BE2C (cell line): Measurements from ENCODE around the gene CCL11.
A peak's percentile ranks its signal among the peaks of the same experiment; 100 is the strongest.
"Not testable (repeated sequence)": the region's sequence is repeated elsewhere in the genome, so short reads cannot be mapped to it uniquely, and the experiment has no call there.

ENCODE experiments used
- DNase-seq: peaks from one replicate; pipeline ENCODE4 v3.0.0-alpha.2; 2020
- H3K27me3 ChIP-seq: fragments of 250-450 bp; sonication (Bioruptor Pico); 2 replicates; pipeline ENCODE4 v1.5.1; 2020; ENCODE audit warnings: mild to moderate bottlenecking
- H3K36me3 ChIP-seq: fragments of 250-450 bp; sonication (Bioruptor Pico); 2 replicates; pipeline ENCODE4 v1.5.1; 2020; ENCODE audit warnings: mild to moderate bottlenecking
- H3K4me1 ChIP-seq: fragments of 250-450 bp; sonication (Bioruptor Pico); 2 replicates; pipeline ENCODE4 v1.5.1; 2020
- H3K4me3 ChIP-seq: 2 replicates; pipeline ENCODE4 v1.5.1; 2011; ENCODE audit warnings: low read depth, low read length
- H3K9me3 ChIP-seq: fragments of 250-450 bp; sonication (Bioruptor Pico); 2 replicates; pipeline ENCODE4 v1.5.1; 2020
- CTCF ChIP-seq: IDR thresholded peaks from 2 replicates; pipeline ENCODE4 v1.5.1; 2012; ENCODE audit warnings: mild to moderate bottlenecking, low read depth, low read length

CCL11 gene

GRCh38 chr17:34314279-34314678 lies 28.7 kb downstream of the CCL11 start:
- no peak for TF ChIP-seq CTCF
- no peaks in the 10 kb centered on the region for H3K4me1 ChIP-seq
- DNase-seq, result no peak
- no peaks in the 10 kb centered on the region for H3K36me3 ChIP-seq
- no peak overlapping the region for H3K4me3 ChIP-seq
- no peaks in the 10 kb centered on the region for H3K9me3 ChIP-seq
- peaks cover 15% of the 10 kb centered on the region; the same call in 1 of the 2 replicates for H3K27me3 ChIP-seq

- Histone ChIP-seq H3K27me3 (peaks cover 14% of the 10 kb centered on the region; the same call in 1 of the 2 replicates), H3K36me3 (no peaks in the 10 kb centered on the region), H3K9me3 (no peaks in the 10 kb centered on the region), H3K4me3 (no peak overlapping the region), H3K4me1 (no peaks in the 10 kb centered on the region)
- peak; percentile 32 for DNase-seq
- no peak; the same call in 1 of the 2 replicates for TF ChIP-seq CTCF
Observed at GRCh38 chr17:34318474-34318873, 32.9 kb downstream of the CCL11 start.

- Histone ChIP-seq H3K9me3 (no peaks in the 10 kb centered on the region), H3K36me3 (no peaks in the 10 kb centered on the region), H3K27me3 (0 out of 2 replicates have a peak, but pooled peaks cover 10% of the 10 kb centered on the region), H3K4me3 (no peak within 1 kb of the TSS), H3K4me1 (no peaks in the 10 kb centered on the region)
- TF ChIP-seq CTCF, result no peak
- DNase-seq, result no peak
Observed at GRCh38 chr17:34319039-34319483, 33.5 kb downstream of the CCL11 start, which contains the start of gene CCL8. Gene CCL8, plus strand, starts transcription at chr17:34319435. Its CDS starts 67 bp downstream, at chr17:34319502.

- no peaks in the 10 kb centered on the region for H3K27me3 ChIP-seq
- H3K9me3 ChIP-seq, result no peaks in the 10 kb centered on the region
- DNase-seq, result no peak
- H3K4me3 ChIP-seq, result no peak overlapping the region
- no peaks in the 10 kb centered on the region for H3K4me1 ChIP-seq
- no peak for TF ChIP-seq CTCF
- no peaks in the 10 kb centered on the region for H3K36me3 ChIP-seq
Observed at GRCh38 chr17:34321964-34322363, 36.4 kb downstream of the CCL11 start.

GRCh38 chr17:34327580-34327979 lies 42.0 kb downstream of the CCL11 start:
- H3K36me3 ChIP-seq, DNase-seq, H3K9me3 ChIP-seq, H3K4me1 ChIP-seq, H3K4me3 ChIP-seq: not testable (repeated sequence)
- H3K27me3 ChIP-seq, result peaks cover 13% of the 10 kb centered on the region

GRCh38 chr17:34337701-34338100 lies 52.2 kb downstream of the CCL11 start:
- Histone ChIP-seq H3K36me3 (no peaks in the 10 kb centered on the region), H3K4me3 (no peak overlapping the region), H3K27me3 (peaks cover 5% of the 10 kb centered on the region; the same call in 1 of the 2 replicates), H3K9me3 (no peaks in the 10 kb centered on the region), H3K4me1 (no peaks in the 10 kb centered on the region)
- no peak for DNase-seq
- no peak for TF ChIP-seq CTCF
